ENCODE measurements around the gene ANKRD6.

ANKRD6 gene

DNA sequence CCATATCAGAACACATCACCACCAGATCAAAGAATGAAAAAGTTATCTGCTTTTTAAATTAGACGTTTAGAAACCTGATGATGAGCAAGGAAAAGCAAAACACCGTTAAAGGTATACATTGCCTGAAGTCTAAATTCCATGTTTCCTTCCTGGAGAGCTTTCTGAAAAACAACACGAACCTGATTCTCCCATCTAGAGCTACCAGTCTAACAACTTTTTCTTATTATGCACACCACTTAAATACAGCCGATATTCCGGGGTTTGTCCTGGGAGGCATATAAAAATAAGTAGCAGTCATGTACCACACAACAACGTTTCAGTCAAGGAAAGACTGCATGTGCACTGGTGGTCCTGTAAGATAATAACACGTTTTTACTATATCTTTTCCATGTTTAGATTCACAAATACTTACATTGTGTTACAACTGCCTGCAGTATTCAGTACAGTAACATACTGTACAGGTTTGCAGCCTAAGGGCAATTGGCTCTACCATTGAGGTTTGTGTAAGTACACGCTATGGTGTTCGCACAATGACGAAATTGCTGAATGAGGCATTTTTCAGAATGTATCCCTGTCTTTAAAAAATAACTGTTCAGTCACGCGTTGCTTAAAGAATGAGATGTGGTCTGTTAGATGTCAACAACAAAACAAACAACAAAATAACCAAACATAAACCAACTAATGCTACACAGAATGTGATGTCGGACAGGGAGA is 224.7 kb downstream of the ANKRD6 start:
- no peak for TF ChIP-seq CTCF (conservative IDR thresholded peaks at IDR 0.05; ENCODE audit: low read depth)
- CTCF ChIA-PET = interaction anchor here (0.7 kb wide), 1 partner anchor 225 kb away, joined by 3 read pairs; no protein-coding TSS in a partner anchor
- H3K27ac ChIP-seq = no peak overlapping the region
- POLR2A ChIA-PET (ENCODE audit: low non-redundant PET) = no interaction called here
- no peak for DNase-seq (ENCODE audit: low spot score)

DNA sequence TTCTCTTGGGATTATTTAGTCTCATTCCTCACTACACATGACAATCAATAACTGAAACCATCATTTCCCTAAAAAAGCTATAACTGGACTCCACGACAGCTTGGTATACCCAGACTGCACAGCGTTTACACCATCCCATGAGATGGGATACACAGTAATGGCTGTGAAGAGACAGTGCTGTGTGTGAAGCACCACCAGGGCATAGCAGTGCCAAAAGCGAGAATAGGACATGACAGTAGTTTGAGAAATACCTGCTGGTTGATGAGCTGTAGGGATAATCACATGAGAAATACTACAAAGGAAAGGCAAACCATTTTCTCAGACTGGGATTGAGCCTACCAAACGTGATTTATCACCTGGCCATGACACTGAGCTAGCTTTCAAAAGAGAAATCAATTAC is 228.0 kb downstream of the ANKRD6 start:
- POLR2A ChIA-PET (ENCODE audit: low non-redundant PET) = no interaction called here
- TF ChIP-seq CTCF (conservative IDR thresholded peaks at IDR 0.05; ENCODE audit: low read depth) = no peak
- H3K27ac ChIP-seq = no peak overlapping the region
- DNase-seq (ENCODE audit: low spot score) = no peak
- CTCF ChIA-PET = no interaction called here

DNA sequence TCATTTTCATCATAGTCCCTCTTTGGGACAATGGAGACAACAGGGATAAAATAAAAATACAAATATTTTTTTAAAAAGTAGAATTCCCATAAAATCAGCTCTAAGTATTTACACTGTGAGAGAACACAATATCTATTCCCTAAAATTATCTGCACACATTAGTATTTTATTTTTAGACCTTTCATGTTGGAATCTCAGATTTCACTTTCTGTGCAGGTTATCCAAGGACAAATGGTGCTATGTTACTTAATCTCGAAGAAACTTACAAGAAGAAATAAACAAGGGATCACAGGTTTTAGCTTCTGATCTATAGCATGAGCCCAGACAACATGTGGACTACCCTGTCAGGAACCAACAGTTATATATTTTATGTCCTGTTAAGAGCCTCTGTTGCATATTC is 228.6 kb downstream of the ANKRD6 start:
- H3K27ac ChIP-seq = no peak overlapping the region
- CTCF ChIA-PET = no interaction called here
- POLR2A ChIA-PET (ENCODE audit: low non-redundant PET) = no interaction called here
- no peak for DNase-seq (ENCODE audit: low spot score)
- no peak for TF ChIP-seq CTCF (conservative IDR thresholded peaks at IDR 0.05; ENCODE audit: low read depth)

GRCh38 chr6:89662659-89663223 is 229.8 kb downstream of the ANKRD6 start:
- ChIA-PET POLR2A (ENCODE audit: low non-redundant PET) (no interaction called here), CTCF (no interaction called here)
- H3K27ac ChIP-seq = no peak overlapping the region
- DNase-seq (ENCODE audit: low spot score) = no peak
- no peak for TF ChIP-seq CTCF (conservative IDR thresholded peaks at IDR 0.05; ENCODE audit: low read depth)

DNA sequence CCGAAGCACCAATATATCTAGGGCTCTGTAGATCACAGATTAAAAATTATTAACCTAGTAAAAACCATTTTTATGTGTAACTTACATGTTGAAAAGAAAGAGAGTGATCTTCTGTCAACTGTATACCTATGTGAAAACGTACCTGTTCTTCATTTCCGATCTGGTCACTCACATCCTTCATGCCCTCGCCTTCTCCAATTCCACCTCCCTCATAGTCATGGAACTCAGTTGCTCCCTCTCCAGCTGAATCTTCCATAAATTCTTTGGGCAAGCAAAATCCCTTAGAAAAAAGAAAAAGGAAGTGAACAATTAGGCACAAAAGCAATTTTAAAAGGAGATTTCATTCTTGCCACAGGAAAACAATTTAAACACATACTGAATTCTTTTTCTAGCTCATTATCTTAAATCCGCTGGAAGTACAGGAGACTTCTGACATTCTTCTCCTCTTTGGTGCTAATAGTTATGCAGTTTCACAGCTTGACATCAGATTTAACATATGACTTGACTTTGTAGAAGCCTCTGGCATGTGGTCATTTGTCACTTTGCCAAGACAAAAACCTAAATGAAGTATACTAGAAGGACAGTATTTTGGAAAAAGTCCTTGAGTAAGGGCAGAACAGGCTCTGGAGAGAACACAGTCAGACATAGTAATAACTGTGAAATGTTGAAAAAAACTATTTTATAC is 235.1 kb downstream of the ANKRD6 start:
- no peak for TF ChIP-seq CTCF (conservative IDR thresholded peaks at IDR 0.05; ENCODE audit: low read depth)
- H3K27ac ChIP-seq = no peak overlapping the region
- DNase-seq (ENCODE audit: low spot score) = no peak
- ChIA-PET POLR2A (ENCODE audit: low non-redundant PET) (no interaction called here), CTCF (interaction anchor here (0.9 kb wide), 1 partner anchor 23 kb away, joined by 3 read pairs; no protein-coding TSS in a partner anchor)

- no peak for TF ChIP-seq CTCF (conservative IDR thresholded peaks at IDR 0.05; ENCODE audit: low read depth)
- H3K27ac ChIP-seq = no peak overlapping the region
- DNase-seq (ENCODE audit: low spot score) = no peak
- POLR2A ChIA-PET (ENCODE audit: low non-redundant PET) = no interaction called here
- CTCF ChIA-PET = interaction anchor here (0.9 kb wide), 1 partner anchor 24 kb away, joined by 3 read pairs; no protein-coding TSS in a partner anchor
Measured at GRCh38 chr6:89669002-89669401, 236.1 kb downstream of the ANKRD6 start.
